Heart left ventricle (tissue), 13 donors: ENCODE results near the gene MEGF8.
A peak's percentile ranks its signal among the peaks of the same experiment; 100 is the strongest.

Experiments
- CTCF ChIP-seq, 12 donors: fragments of 200-600 bp; sonication (generic) in 4 of 12; IDR thresholded peaks; one replicate each; pipeline versions ENCODE4 v1.5.0 to v1.8.0; 2018 to 2022; ENCODE audit warnings: antibody characterized with exemption in 12 of 12, mild to moderate bottlenecking in 5 of 12
- POLR2A ChIP-seq, 2 donors: fragments of 450-650 bp; IDR thresholded peaks; one replicate each; pipeline ENCODE4 v1.6.1; 2017; ENCODE audit warnings: antibody characterized with exemption in 2 of 2, mild to moderate bottlenecking in 2 of 2, moderate library complexity in 2 of 2
- donor health status: ischemic (EF 13 %, LVEDD 7.1; RV severe dilation, severe dysfunction).
- donor health status: DM: no; HTN: yes; CAD: no.
- donor health status: DM: no; HTN: no; CAD: no.
- donor health status: ischemic (EF 25% LVEDD 6.9; RV normal size, moderate dysfunction).
- donor health status: ischemic (EF 25% LVEDD 5.7; RV mildly dilated, moderate dysfunction).
- donor health status: ischemic (EF 35%, LVEDD 5.7; RV mildly dilated, moderate dysfunction).
- donor health status: nonischemic (EF 11% LVEDD 7.7; RV severe dilation, severe dysfunction).
- donor health status: DM: yes; HTN: yes; CAD: no.
- donor health status: PGD.
- donor health status: ischemic (EF 29% LVEDD 5.4; RV normal size, mild dysfunction).
- donor health status: nonischemic (EF 23%, LVEDD 6.1; RV moderate dilation, normal function).

DNA sequence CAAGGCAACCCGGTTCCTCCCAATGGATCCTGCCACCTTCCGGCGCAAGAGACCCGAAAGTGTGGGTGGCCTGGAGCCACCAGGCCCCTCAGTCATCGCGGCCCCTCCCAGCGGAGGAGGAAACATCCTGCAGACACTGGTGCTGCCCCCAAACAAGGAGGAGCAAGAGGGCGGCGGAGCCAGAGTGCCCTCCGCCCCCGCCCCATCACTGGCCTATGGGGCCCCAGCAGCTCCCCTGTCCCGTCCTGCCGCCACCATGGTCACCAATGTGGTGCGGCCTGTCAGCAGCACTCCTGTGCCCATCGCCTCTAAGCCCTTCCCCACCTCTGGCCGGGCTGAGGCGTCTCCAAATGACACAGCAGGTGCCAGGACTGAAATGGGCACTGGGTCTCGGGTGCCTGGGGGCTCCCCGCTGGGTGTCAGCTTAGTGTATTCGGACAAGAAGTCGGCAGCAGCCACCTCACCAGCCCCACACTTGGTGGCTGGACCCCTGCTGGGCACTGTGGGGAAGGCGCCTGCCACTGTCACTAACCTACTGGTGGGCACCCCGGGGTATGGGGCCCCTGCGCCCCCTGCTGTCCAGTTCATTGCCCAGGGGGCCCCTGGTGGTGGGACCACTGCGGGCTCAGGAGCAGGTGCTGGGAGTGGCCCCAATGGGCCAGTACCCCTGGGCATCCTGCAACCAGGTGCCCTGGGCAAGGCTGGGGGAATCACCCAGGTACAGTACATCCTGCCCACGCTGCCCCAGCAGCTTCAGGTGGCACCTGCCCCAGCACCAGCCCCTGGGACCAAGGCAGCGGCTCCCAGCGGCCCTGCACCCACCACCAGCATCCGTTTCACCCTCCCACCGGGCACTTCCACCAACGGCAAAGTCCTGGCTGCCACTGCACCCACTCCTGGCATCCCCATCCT is 34.7 kb upstream of the MEGF8 start:
- peak in 11 of 12 donors; percentile 20 to 50 (median 35) for TF ChIP-seq CTCF (IDR thresholded peaks at IDR 0.05)
- no peak for TF ChIP-seq POLR2A (IDR thresholded peaks at IDR 0.05)
